HG03575 (cell line): ENCODE data around the gene FITM2.
"Not testable (repeated sequence)": the region's sequence is repeated elsewhere in the genome, so short reads cannot be mapped to it uniquely, and the experiment has no call there.

Experiments used
- ATAC-seq: cut with Tn5 transposase; IDR thresholded peaks from one replicate; pipeline ENCODE4 v1.9.1; 2021; ENCODE audit not compliant: unreplicated experiment, insufficient number of reproducible peaks, low FRiP score; ENCODE audit errors: extremely low read depth

Gene FITM2, protein sequence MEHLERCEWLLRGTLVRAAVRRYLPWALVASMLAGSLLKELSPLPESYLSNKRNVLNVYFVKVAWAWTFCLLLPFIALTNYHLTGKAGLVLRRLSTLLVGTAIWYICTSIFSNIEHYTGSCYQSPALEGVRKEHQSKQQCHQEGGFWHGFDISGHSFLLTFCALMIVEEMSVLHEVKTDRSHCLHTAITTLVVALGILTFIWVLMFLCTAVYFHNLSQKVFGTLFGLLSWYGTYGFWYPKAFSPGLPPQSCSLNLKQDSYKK

DNA sequence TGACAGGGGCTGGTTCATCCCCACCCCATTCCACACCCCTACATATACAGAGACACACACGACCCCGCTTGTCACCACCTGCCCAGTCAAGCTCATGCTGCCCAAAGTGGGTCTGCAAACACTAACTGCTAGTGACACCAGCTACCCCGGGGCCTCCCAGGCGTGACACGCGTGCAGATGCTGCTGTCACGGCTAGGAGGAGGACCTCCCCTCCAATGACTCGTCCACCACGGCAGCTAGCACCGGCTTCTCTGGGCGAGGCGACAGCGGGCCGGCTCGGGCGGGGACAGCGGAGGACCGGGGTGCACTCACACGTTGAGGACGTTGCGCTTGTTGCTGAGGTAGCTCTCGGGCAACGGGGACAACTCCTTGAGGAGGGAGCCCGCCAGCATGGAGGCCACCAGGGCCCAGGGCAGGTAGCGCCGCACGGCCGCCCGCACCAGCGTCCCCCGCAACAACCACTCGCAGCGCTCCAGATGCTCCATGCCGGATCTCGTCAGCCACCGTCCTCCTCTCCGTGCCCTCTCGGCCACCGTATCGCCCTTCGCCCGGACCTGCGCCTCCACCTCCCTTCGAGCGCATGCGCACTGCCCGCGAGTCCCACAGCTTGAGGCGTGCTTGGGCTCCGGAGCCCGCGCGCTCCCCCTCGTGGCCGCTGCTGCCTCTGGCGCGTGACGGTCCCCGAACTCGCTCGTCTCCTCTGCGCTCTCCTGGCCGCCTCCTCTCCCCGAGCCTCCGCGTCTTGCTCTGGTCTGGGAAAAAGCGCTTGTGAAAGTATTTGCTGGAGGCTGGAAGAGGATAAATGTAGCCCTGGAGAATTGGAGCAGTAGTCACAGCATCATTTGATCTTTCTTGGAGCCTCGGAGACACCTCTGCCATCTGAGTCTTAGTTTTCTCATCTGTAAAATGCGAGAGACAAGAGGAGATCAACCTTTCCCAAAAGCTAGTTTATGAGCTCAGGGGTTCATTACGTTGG, at the start of gene FITM2:
TSS of gene FITM2 (minus strand) at position 539 of the 976 bp plus-strand sequence. CDS start at position 485, 54 bp downstream.
- no peak for ATAC-seq

GRCh38 chr20:44360221-44360620, 49.2 kb upstream of the FITM2 start:
- ATAC-seq: no peak

- ATAC-seq: no peak
Measured at GRCh38 chr20:44358776-44359175, 47.8 kb upstream of the FITM2 start.

DNA sequence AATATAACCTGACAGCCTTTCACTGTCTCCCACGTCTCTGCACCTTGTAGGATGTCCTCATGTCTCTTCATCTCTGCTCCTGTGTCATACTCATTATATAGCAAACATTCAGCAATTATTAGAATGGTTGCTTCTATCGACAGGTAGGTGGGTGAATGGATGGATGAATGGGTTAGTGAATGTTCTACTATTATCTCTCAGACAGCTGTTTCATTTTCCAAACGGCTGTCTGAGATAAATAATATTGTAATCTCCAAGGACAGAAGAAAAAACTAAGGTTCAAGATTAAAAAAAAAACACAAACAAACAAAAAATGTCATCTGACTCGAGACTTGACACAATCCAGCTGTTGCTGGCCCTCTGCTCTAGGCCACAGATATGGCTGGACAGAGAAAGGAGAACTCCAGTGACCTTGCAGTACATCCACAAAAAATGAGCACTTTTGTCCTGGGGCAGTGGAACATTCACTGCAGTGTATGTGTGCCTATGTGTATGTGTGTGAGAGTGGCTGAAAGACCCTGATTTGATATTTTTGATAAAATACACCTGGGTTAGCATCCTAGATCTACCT, 46.6 kb upstream of the FITM2 start:
- no peak for ATAC-seq

- no peak for ATAC-seq
Measured at GRCh38 chr20:44357020-44357419, 46.0 kb upstream of the FITM2 start.

GRCh38 chr20:44356353-44356723, 45.3 kb upstream of the FITM2 start:
- no peak for ATAC-seq

- no peak for ATAC-seq
Measured at GRCh38 chr20:44355498-44356352, 44.7 kb upstream of the FITM2 start, which contains the start of gene HNF4A. Gene HNF4A (plus strand): TSS chr20:44355699. CDS start chr20:44355805, 106 bp downstream.

DNA sequence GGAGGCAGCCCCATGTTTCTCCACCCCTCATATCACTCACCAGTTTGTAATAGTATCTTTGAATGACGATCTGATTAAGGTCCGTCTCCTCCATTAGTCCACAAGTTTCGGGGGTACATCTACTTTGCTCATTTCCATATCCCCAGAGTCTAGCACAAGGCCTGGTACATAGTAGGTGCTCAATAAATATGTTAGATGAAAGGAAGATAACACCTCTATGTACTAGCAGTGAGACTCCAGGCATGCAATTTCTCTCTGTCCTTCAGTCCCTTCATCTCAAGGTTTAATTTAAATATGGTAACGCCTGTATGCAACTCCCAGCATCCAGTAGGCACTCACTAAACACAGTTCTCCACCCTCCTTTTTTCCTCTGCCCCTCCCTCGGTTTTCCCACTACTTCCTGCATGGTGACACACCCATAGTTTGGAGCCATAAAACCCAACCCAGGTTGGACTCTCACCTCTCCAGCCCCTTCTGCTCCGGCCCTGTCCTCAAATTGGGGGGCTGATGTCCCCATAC, 44.0 kb upstream of the FITM2 start:
- ATAC-seq: no peak

DNA sequence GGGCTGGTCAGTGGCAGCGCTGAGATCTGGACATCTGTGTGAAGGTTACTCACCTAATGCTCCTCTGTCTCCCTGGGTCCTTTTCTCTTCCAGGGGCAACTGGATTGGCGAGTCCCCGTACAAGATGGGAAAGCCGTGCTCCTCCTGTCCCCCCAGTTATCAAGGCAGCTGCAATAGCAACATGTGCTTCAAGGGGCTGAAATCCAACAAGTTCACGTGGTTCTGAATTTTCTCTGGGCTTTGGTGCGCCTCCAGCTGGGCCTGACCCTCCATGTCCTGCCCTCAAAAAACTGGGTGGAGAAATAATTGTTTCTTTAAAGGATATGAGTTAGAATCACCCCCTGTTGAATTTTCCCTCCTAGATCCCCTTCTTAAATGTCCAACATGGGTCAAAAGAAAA, 39.6 kb upstream of the FITM2 start:
- no peak for ATAC-seq

DNA sequence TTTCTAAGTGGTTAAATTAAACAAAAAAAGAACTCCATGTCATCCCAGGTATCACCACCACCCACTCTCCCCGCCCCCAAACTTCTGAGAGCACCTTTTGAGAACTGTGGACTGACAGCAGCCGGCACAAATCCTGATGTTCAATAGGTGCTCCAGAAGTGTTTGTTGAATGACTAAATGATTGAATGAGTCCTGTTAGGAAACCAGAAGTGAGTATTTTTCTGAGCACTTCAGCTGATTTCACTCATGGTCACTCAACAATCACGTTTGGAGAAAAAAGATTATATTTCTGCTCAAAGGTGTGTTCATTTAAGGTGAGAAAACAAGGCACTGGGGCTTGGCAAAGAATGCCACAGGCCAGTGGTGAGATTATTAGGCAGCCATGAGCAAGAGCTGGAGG, 38.3 kb upstream of the FITM2 start:
- ATAC-seq: no peak

DNA sequence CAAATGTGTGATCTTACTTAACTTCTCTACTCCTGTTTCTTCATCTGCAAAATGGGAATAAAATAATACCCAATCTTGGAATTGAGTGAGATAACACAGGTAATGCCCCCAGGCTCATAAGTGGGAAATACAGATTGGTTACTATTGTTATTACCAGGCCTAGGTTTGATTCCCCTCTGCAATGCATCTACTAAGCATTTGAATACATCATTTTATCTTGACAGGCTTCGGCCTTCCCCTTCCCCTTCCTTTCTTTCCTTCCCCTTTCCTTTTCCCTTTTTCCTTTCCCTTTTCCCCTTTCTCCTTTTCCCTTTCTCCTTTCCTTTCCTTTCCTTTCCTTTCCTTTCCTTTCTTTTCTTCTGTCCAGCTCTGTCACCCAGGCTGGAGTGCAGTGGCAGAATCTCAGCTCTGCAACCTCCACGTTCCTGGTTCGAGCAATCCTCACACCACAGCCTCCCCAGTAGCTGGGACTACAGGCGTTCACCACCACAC, 37.2 kb upstream of the FITM2 start:
- no peak for ATAC-seq

- ATAC-seq: not testable (repeated sequence)
Measured at GRCh38 chr20:44345941-44346340, 34.9 kb upstream of the FITM2 start.

DNA sequence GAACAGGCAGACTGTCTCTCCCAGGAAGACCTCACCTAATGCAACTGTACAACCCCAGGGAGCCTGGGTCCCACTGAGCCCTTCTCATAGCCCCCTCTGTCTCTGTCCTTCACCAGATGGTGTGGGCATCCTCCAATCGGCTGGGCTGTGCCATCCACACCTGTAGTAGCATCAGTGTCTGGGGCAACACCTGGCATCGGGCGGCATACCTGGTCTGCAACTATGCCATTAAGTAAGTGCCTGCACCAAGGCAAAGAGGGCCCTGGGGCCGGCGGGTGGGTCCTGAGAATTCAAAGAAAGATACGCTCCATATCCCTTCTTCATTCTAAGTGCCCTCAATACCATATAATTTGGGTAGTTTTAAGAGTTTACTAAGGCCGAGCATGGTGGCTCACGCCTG, 34.1 kb upstream of the FITM2 start:
- no peak for ATAC-seq

DNA sequence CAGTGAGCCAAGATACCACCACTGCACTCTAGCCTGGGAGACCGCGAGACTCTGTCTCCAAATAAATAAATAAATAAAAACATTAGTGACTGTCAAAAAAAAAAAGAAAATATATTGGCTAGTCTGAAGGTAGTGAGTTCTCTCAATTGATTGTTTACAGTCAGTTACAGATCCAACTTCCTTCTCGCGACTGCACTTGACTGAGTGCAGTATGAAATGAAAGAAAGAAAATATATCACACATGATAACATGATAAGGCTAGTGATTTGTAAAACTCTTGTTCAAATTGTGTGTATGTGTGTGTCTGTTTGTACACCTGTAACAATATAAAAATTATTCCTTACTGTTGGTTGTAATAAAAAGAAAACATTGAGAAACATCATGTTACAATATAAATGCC, 33.7 kb upstream of the FITM2 start:
- no peak for ATAC-seq

DNA sequence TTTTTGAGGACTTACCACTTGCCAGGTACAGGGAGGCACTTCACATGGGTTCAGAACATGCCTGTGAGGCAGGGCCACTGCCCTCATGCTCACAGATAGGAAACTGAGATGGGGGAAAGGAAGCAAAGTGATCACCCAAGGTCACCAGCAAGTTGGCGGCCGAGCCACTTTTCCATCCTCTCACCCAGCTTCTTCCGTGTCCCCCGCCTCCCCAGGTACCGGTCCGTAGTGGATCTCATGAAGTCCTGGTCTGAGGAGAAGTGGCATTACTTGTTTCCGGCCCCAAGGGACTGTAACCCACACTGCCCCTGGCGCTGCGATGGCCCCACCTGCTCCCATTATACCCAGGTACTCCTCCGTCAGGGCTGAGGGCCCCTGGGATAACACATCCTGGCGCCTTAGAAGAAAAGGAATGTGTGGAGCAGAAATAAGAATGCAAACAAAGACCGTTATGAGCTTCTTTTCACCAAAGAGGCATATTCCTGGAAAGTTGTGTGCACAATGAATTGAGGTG, 32.2 kb upstream of the FITM2 start:
- no peak for ATAC-seq

DNA sequence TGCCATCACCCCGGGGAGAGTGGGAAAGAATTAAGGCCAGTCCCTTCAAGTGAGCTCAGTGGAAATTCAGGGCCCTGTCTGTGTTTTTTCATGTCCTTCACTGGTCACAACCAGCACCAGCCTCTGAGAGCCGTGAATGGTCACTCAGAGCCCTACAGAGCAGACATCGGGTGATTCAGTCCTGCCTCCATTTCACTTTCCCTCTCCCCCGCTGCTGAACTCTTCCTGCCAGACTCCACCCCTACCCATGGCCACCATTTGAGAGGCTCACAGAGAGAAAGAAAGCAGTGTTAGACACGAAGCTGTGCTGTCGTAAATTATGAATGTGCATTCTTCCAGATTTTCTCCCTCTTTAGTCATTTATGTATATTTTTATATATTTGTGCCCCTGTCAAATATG, 31.2 kb upstream of the FITM2 start:
- ATAC-seq: no peak

- no peak for ATAC-seq
Measured at GRCh38 chr20:44336725-44337380, 25.9 kb upstream of the FITM2 start, which contains the start of gene R3HDML. Gene R3HDML (plus strand): TSS chr20:44337043. CDS start chr20:44337158, 115 bp downstream.

DNA sequence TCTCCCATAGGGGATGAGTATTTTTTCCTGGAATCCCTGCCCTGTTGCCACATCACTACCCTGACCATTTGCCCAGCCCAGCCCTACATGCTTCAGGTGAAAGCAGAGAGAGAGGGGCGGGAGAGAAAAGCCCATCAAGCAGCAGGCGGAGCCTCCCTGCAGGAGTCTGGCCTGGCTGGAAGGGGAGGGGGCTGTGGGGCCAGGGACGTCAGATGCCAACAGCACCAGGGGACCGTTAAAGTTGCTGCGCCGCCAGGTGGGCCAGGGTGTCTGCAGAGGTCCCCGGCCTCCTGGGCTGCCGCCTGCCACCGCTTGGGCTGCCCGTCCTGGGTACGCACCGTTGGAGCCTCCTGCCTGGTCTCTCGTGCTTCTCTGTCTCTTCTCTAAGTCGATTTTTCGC, 25.1 kb upstream of the FITM2 start:
- ATAC-seq: no peak
